WERI-Rb-1 (cell line): Measurements from ENCODE around the gene CNBD2.
"Not testable (repeated sequence)": the region's sequence is repeated elsewhere in the genome, so short reads cannot be mapped to it uniquely, and the experiment has no call there.

ENCODE experiments used
- DNase-seq: peaks from one replicate; pipeline ENCODE4 v3.0.0-alpha.2; 2020
- H3K27ac ChIP-seq: fragments of 250-450 bp; sonication (Bioruptor Pico); 2 replicates; pipeline ENCODE4 v1.5.1; 2020; ENCODE audit warnings: mild to moderate bottlenecking, moderate library complexity
- H3K27me3 ChIP-seq: fragments of 250-450 bp; sonication (Bioruptor Pico); 2 replicates; pipeline ENCODE4 v1.5.1; 2021; ENCODE audit warnings: mild to moderate bottlenecking, low read depth, moderate library complexity; ENCODE audit not compliant: insufficient read depth, severe bottlenecking
- H3K36me3 ChIP-seq: fragments of 250-450 bp; sonication (Bioruptor Pico); 2 replicates; pipeline ENCODE4 v1.5.1; 2020; ENCODE audit warnings: mild to moderate bottlenecking, moderate library complexity
- H3K4me3 ChIP-seq: 2 replicates; pipeline ENCODE4 v1.5.1; 2011; ENCODE audit warnings: low read depth, mild to moderate bottlenecking, control low read depth, low read length
- H3K9me3 ChIP-seq: fragments of 250-450 bp; sonication (Bioruptor Pico); 2 replicates; pipeline ENCODE4 v1.5.1; 2021; ENCODE audit warnings: mild to moderate bottlenecking, moderate library complexity; ENCODE audit not compliant: severe bottlenecking
- CTCF ChIP-seq: IDR thresholded peaks from 2 replicates; pipeline ENCODE4 v1.5.1; 2011; ENCODE audit warnings: low read depth, mild to moderate bottlenecking, control low read depth, inconsistent platforms, low read length

Gene CNBD2

DNA sequence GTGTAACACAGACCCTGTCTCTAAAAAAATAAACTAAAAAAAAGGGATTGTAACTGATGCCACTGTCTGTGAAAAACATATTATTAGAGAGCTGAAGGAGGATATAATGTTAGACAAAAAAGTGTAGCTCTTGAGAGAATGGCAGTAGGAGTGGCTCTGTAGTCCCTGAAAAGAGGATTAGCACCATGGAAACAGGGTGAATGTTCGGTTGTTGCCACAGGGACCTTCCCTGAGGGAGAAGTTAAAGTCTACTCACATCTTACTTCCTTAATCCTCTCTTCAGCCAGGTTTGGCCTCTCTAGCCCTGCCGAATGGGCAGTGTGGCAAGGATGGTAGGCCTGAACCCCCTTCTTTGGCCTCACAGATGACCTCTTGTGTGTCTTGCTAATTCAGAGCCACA is 26.1 kb upstream of the CNBD2 start:
- DNase-seq: peak; percentile 74
- Histone ChIP-seq H3K27me3 (no peaks in the 10 kb centered on the region), H3K27ac (peak overlapping the region; percentile 35), H3K4me3 (no peak overlapping the region), H3K9me3 (no peaks in the 10 kb centered on the region), H3K36me3 (peaks cover 68% of the 10 kb centered on the region)
- TF ChIP-seq CTCF: no peak

DNA sequence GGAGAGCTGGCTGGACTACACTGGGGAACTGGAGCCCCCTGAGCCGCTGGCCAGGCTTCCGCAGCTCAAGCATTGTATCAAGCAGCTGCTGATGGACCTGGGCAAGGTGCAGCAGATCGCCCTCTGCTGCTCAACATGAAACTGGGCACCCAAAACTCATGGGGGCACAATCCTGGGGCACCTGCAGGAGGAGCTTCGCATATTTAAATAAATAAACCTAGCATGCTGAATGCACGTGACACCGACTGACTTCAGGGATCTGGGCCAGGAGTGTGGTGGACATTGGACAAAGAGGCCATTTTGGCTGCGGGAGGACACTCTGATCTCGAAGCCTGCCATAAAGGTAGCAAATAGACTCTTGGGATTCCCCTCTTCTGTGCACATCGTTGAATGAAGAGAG is 20.9 kb upstream of the CNBD2 start:
- Histone ChIP-seq H3K9me3 (no peaks in the 10 kb centered on the region), H3K36me3 (peaks cover 65% of the 10 kb centered on the region), H3K4me3 (no peak overlapping the region), H3K27me3 (no peaks in the 10 kb centered on the region), H3K27ac (no peak overlapping the region)
- peak; percentile 56 for DNase-seq
- TF ChIP-seq CTCF: peak; percentile 75

- no peak for TF ChIP-seq CTCF
- H3K27ac ChIP-seq: no peak overlapping the region
- H3K36me3 ChIP-seq: peaks cover 63% of the 10 kb centered on the region
- no peaks in the 10 kb centered on the region for H3K9me3 ChIP-seq
- H3K4me3 ChIP-seq: no peak overlapping the region
- H3K27me3 ChIP-seq: no peaks in the 10 kb centered on the region
- no peak for DNase-seq
These were observed 20.5 kb upstream of the CNBD2 start for GRCh38 chr20:35947907-35948306.

GRCh38 chr20:35950093-35950492 is 18.3 kb upstream of the CNBD2 start:
- H3K27me3 ChIP-seq: no peaks in the 10 kb centered on the region
- DNase-seq: no peak
- H3K27ac ChIP-seq: no peak overlapping the region
- no peak overlapping the region for H3K4me3 ChIP-seq
- H3K9me3 ChIP-seq: no peaks in the 10 kb centered on the region
- TF ChIP-seq CTCF: no peak
- peaks cover 52% of the 10 kb centered on the region for H3K36me3 ChIP-seq

GRCh38 chr20:35952080-35952479 is 16.3 kb upstream of the CNBD2 start:
- H3K36me3 ChIP-seq: peaks cover 36% of the 10 kb centered on the region
- peak overlapping the region; percentile 97 for H3K27ac ChIP-seq
- not testable (repeated sequence) for H3K4me3 ChIP-seq, H3K27me3 ChIP-seq, H3K9me3 ChIP-seq, DNase-seq

DNA sequence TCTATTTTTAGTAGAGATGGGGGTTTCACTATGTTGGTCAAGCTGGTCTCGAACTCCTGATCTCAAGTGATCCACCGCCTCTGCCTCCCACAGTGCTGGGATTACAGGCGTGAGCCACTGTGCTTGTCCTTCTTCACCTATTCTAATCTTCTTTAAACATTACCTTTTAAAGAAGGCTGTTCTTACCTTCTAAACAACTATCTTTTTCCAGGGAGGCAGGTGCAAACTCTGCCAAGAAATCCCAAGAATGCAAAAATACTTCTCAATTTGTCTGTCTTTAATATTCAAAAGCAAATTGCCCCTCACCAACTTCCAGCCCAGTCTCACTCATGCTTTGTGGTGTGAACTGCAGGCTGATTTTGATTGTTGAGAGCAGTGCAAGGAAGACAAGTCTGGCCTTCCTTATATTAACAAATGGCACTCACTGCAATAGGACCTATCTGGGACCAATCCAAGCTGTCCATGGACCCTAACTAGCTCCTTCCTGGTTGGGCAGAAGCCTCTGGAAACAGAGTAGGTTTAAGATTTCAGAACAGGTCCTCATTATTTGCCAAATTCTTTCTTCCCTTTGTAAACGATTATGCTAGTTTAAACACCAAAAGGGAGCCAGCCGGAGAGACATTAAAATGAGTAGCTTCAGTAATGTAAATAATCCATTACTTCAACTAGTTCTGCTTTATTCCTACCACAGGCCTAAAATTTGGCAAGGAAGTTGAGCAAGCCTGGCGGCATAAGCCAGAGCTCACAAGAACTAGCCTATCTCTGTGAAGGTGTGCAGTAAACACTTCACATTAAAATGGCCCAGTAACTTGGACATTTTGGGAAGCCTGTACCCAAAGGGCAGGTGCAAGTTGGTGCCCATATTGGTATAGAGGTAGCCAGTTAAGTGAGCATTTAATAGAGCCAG is 15.7 kb upstream of the CNBD2 start:
- DNase-seq: no peak
- H3K27ac ChIP-seq: peak overlapping the region; percentile 97
- H3K27me3 ChIP-seq: no peaks in the 10 kb centered on the region
- H3K36me3 ChIP-seq: peaks cover 29% of the 10 kb centered on the region
- no peak for TF ChIP-seq CTCF
- H3K4me3 ChIP-seq: peak overlapping the region; percentile 93
- no peaks in the 10 kb centered on the region for H3K9me3 ChIP-seq
